Midbrain (tissue), 1 donor: Measurements from ENCODE around the gene SVIL.
"Not testable (repeated sequence)": the region's sequence is repeated elsewhere in the genome, so short reads cannot be mapped to it uniquely, and the experiment has no call there.

ENCODE experiments used
- DNase-seq: peaks from one replicate; lab custom pipeline; 2025; lab: John Stamatoyannopoulos, UW

SVIL gene

GRCh38 chr10:29603223-29603896, 31.4 kb downstream of the SVIL start:
- DNase-seq, result no peak

- DNase-seq, result no peak
Measured at GRCh38 chr10:29600821-29601220, 34.0 kb downstream of the SVIL start.

- no peak for DNase-seq
Measured at GRCh38 chr10:29600067-29600466, 34.7 kb downstream of the SVIL start.

GRCh38 chr10:29598851-29599311, 35.9 kb downstream of the SVIL start:
- DNase-seq, result no peak

- no peak for DNase-seq
Measured at GRCh38 chr10:29596826-29597225, 37.9 kb downstream of the SVIL start.

- no peak for DNase-seq
Measured at GRCh38 chr10:29596356-29596755, 38.4 kb downstream of the SVIL start.

- DNase-seq, result no peak
Measured at GRCh38 chr10:29595636-29596225, 39.0 kb downstream of the SVIL start.

GRCh38 chr10:29595146-29595545, 39.6 kb downstream of the SVIL start:
- DNase-seq, result no peak

GRCh38 chr10:29591651-29591968, 43.2 kb downstream of the SVIL start:
- DNase-seq, result no peak

GRCh38 chr10:29590915-29591650, 43.7 kb downstream of the SVIL start:
- no peak for DNase-seq

- no peak for DNase-seq
Measured at GRCh38 chr10:29588629-29589421, 45.9 kb downstream of the SVIL start.

- DNase-seq, result not testable (repeated sequence)
Measured at GRCh38 chr10:29587750-29588628, 46.8 kb downstream of the SVIL start.

- DNase-seq, result not testable (repeated sequence)
Measured at GRCh38 chr10:29587102-29587749, 47.5 kb downstream of the SVIL start.

- no peak for DNase-seq
Measured at GRCh38 chr10:29586509-29586908, 48.3 kb downstream of the SVIL start.

GRCh38 chr10:29585488-29585976, 49.2 kb downstream of the SVIL start:
- no peak for DNase-seq

- no peak for DNase-seq
Measured at GRCh38 chr10:29584436-29584835, 50.3 kb downstream of the SVIL start.

GRCh38 chr10:29583674-29584073, 51.1 kb downstream of the SVIL start:
- no peak for DNase-seq

- not testable (repeated sequence) for DNase-seq
Measured at GRCh38 chr10:29582769-29583168, 52.0 kb downstream of the SVIL start.

- DNase-seq, result no peak
Measured at GRCh38 chr10:29579455-29579970, 55.3 kb downstream of the SVIL start.

- DNase-seq, result no peak
Measured at GRCh38 chr10:29578457-29578856, 56.3 kb downstream of the SVIL start.
